Measurements from ENCODE around the gene LPAR3.
A peak's percentile ranks its signal among the peaks of the same experiment; 100 is the strongest.

The LPAR3 gene

GRCh38 chr1:84899969-84900368 lies 7.0 kb upstream of the LPAR3 start:
- no peak for DNase-seq

- DNase-seq = no peak
Measured at GRCh38 chr1:84896279-84896678, 3.3 kb upstream of the LPAR3 start.

- no peak for DNase-seq
Measured at GRCh38 chr1:84890566-84890965, 2.4 kb downstream of the LPAR3 start.

GRCh38 chr1:84889437-84889836 lies 3.6 kb downstream of the LPAR3 start:
- DNase-seq = peak; percentile 75

GRCh38 chr1:84888753-84889152 lies 4.3 kb downstream of the LPAR3 start:
- no peak for DNase-seq

- peak; percentile 55 for DNase-seq
Measured at GRCh38 chr1:84887261-84887934, 5.6 kb downstream of the LPAR3 start.

GRCh38 chr1:84885469-84885868 lies 7.5 kb downstream of the LPAR3 start:
- no peak for DNase-seq

- DNase-seq = no peak
Measured at GRCh38 chr1:84884671-84885389, 8.2 kb downstream of the LPAR3 start.

GRCh38 chr1:84883286-84883685 lies 9.7 kb downstream of the LPAR3 start:
- no peak for DNase-seq

- DNase-seq = no peak
Measured at GRCh38 chr1:84877592-84877991, 15.4 kb downstream of the LPAR3 start.

GRCh38 chr1:84876353-84876752 lies 16.7 kb downstream of the LPAR3 start:
- DNase-seq = no peak

GRCh38 chr1:84873366-84873765 lies 19.6 kb downstream of the LPAR3 start:
- no peak for DNase-seq

- DNase-seq = no peak
Measured at GRCh38 chr1:84872696-84873355, 20.2 kb downstream of the LPAR3 start.

GRCh38 chr1:84871181-84871580 lies 21.8 kb downstream of the LPAR3 start:
- no peak for DNase-seq

- no peak for DNase-seq
Measured at GRCh38 chr1:84870591-84870990, 22.4 kb downstream of the LPAR3 start.

- DNase-seq = no peak
Measured at GRCh38 chr1:84869720-84870119, 23.3 kb downstream of the LPAR3 start.

- DNase-seq = no peak
Measured at GRCh38 chr1:84862810-84863251, 30.2 kb downstream of the LPAR3 start.

- DNase-seq = no peak
Measured at GRCh38 chr1:84861988-84862644, 30.9 kb downstream of the LPAR3 start.

- no peak for DNase-seq
Measured at GRCh38 chr1:84861516-84861915, 31.5 kb downstream of the LPAR3 start.

- no peak for DNase-seq
Measured at GRCh38 chr1:84859866-84860265, 33.1 kb downstream of the LPAR3 start.

- no peak for DNase-seq
Measured at GRCh38 chr1:84857906-84858305, 35.1 kb downstream of the LPAR3 start.

- DNase-seq = no peak
Measured at GRCh38 chr1:84856726-84857270, 36.2 kb downstream of the LPAR3 start.

Measured in suppressor macrophage treated with lipopolysaccharide for 4 hours (primary cell).